Mesendoderm (in vitro differentiated cells): ENCODE data around the gene PRDM11.

Source experiments
- DNase-seq: peaks from one replicate; pipeline ENCODE4 v3.0.0; 2013
- H2AK5ac ChIP-seq: 2 replicates; pipeline ENCODE4 v1.6.1; 2013; ENCODE audit warnings: low read length, inconsistent platforms
- H2BK120ac ChIP-seq: 2 replicates; pipeline ENCODE4 v1.6.1; 2013; ENCODE audit warnings: low read depth, mild to moderate bottlenecking, low read length, moderate library complexity, mixed read lengths
- H2BK15ac ChIP-seq: replicated peaks from 2 replicates; pipeline ENCODE4 v1.6.1; 2013; ENCODE audit warnings: low read depth, mild to moderate bottlenecking, moderate library complexity
- H2BK5ac ChIP-seq: 2 replicates; pipeline ENCODE4 v1.6.1; 2013; ENCODE audit warnings: low read length, inconsistent platforms
- H3K18ac ChIP-seq: 2 replicates; pipeline ENCODE4 v1.6.1; 2013; ENCODE audit warnings: mild to moderate bottlenecking, low read length, mixed read lengths
- H3K23ac ChIP-seq: one replicate; pipeline ENCODE4 v1.6.1; 2013; ENCODE audit warnings: low read length
- H3K27ac ChIP-seq: 2 replicates; pipeline ENCODE4 v1.5.1; 2013; ENCODE audit warnings: low read depth, mild to moderate bottlenecking, inconsistent platforms, low read length, moderate library complexity
- H3K27me3 ChIP-seq: 2 replicates; pipeline ENCODE4 v1.6.1; 2013; ENCODE audit warnings: low read length, control low read depth, mild to moderate bottlenecking, inconsistent platforms; ENCODE audit not compliant: insufficient read depth, poor library complexity
- H3K36me3 ChIP-seq: 2 replicates; pipeline ENCODE4 v1.6.1; 2013; ENCODE audit warnings: low read length, inconsistent platforms; ENCODE audit not compliant: control insufficient read depth, insufficient read depth
- H3K4ac ChIP-seq: one replicate; pipeline ENCODE4 v1.6.1; 2013; ENCODE audit warnings: low read depth, mild to moderate bottlenecking, low read length, moderate library complexity
- H3K4me1 ChIP-seq: 2 replicates; pipeline ENCODE4 v1.6.1; 2013; ENCODE audit warnings: low read depth, low read length, inconsistent platforms; ENCODE audit not compliant: control insufficient read depth
- H3K4me2 ChIP-seq: 2 replicates; pipeline ENCODE4 v1.6.1; 2013; ENCODE audit warnings: low read length
- H3K4me3 ChIP-seq: 2 replicates; pipeline ENCODE4 v1.5.1; 2013; ENCODE audit warnings: mild to moderate bottlenecking, low read length
- H3K56ac ChIP-seq: one replicate; pipeline ENCODE4 v1.6.1; 2013; ENCODE audit warnings: low read length
- H3K79me1 ChIP-seq: 2 replicates; pipeline ENCODE4 v1.6.1; 2013; ENCODE audit warnings: low read length, inconsistent platforms
- H3K79me2 ChIP-seq: 2 replicates; pipeline ENCODE4 v1.6.1; 2013; ENCODE audit warnings: mild to moderate bottlenecking, low read length; ENCODE audit not compliant: control insufficient read depth, insufficient read depth
- H3K9ac ChIP-seq: 2 replicates; pipeline ENCODE4 v1.6.1; 2013; ENCODE audit warnings: low read length, inconsistent platforms
- H4K5ac ChIP-seq: one replicate; pipeline ENCODE4 v1.6.1; 2013; ENCODE audit warnings: low read length
- H4K8ac ChIP-seq: one replicate; pipeline ENCODE4 v1.6.1; 2013; ENCODE audit warnings: low read depth, mild to moderate bottlenecking, control low read depth, low read length, moderate library complexity
- WGBS: extraction: QIAGEN DNeasy Blood & Tissue Kit; methylation state at CpG from one replicate; pipeline ENCODE4 v1.1.7; 2013; ENCODE audit warnings: low lambda C conversion rate, missing lambda C conversion rate; ENCODE audit not compliant: insufficient coverage; ENCODE audit errors: extremely low coverage; 5-methylcytosine and 5-hydroxymethylcytosine counted together

Gene PRDM11

DNA sequence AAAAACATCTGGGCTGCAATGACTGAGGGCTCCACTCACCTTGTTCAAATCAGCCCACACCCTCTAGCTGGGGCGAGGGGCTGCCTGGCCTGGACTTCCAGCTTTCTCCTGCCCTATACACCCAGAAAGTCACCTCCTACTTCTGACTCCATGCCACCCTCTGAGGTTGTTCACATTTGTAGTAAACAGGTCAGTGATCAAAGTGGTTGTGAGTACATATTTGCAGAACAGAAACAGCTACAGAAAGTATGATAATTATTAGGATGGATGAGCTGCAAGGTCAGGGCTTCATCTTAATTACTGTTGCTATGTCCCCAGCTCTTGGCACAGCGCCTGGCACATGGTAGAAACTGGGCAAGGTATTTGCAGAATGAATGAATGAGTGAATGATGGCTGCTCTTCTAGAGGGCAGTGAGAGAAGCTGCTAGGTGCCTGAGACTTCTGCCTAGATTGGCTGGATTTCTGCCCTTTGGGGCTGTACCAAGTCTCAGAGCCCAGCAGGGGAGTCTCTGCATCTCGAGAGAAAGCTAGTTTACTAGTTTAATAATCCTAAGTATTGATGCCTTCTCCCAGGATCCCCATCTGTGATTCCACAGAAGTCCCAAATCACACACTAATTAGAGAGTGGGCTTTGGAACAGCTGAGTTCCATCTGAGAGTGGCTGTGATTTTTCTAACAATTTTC lies 103.7 kb downstream of the PRDM11 start:
- no CpG with 5 or more reads among the region's 3 CpGs for WGBS
- no peak overlapping the region for H4K5ac ChIP-seq
- H3K27me3 ChIP-seq, result no peaks in the 10 kb centered on the region
- H3K27ac ChIP-seq, result no peak overlapping the region
- H3K79me1 ChIP-seq, result no peaks in the 10 kb centered on the region
- no peak overlapping the region for H3K9ac ChIP-seq
- DNase-seq, result no peak
- no peaks in the 10 kb centered on the region for H3K36me3 ChIP-seq
- no peak overlapping the region for H3K56ac ChIP-seq
- H3K4me1 ChIP-seq, result no peaks in the 10 kb centered on the region
- H2BK120ac ChIP-seq, result no peak overlapping the region
- H2BK5ac ChIP-seq, result no peak overlapping the region
- no peak overlapping the region for H2BK15ac ChIP-seq
- H3K4me2 ChIP-seq, result no peak overlapping the region
- H4K8ac ChIP-seq, result no peak overlapping the region
- no peak overlapping the region for H3K23ac ChIP-seq
- no peak overlapping the region for H3K4ac ChIP-seq
- no peaks in the 10 kb centered on the region for H3K79me2 ChIP-seq
- H2AK5ac ChIP-seq, result no peak overlapping the region
- H3K18ac ChIP-seq, result no peak overlapping the region
- no peak overlapping the region for H3K4me3 ChIP-seq

DNA sequence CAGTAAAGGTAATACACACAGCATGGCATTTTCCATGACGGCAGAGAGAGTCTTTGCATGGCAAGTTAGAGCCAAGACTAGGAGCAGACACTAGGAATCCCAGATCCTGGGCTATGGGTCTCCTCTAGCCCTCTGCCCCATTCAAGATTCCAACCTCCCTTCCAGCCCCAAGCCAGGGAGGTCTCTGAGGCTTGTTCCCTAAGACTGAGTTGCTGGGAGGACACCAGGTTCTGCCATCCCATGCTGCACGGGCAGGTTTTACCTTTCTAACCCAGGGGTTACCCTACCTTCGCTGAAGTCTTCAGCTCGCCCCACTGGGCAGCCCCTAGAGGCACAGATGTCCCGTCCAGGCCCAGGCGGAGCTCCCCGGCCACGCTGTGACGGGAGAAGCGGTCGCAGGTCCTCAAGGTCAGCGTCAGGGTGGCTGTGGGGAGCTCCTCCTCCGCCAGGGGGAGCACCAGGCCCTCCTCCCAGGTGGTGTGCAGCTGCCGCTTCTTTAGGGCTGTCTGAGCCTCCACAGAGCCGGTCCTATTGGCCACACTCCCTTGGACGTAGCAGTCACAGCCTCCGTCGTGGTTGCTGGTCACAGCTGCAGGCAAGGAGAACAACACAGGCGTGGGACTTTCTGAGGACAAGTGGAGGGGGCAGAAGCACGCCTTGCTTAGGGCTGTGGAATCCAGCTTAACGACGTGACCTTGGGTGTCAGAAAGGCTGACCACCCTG lies 105.9 kb downstream of the PRDM11 start:
- no peaks in the 10 kb centered on the region for H3K79me2 ChIP-seq
- H3K4me3 ChIP-seq, result no peak overlapping the region
- H3K36me3 ChIP-seq, result no peaks in the 10 kb centered on the region
- H4K5ac ChIP-seq, result no peak overlapping the region
- H3K4ac ChIP-seq, result no peak overlapping the region
- H2BK120ac ChIP-seq, result no peak overlapping the region
- H2BK5ac ChIP-seq, result no peak overlapping the region
- H3K18ac ChIP-seq, result no peak overlapping the region
- H3K27me3 ChIP-seq, result no peaks in the 10 kb centered on the region
- H3K23ac ChIP-seq, result no peak overlapping the region
- peak; percentile 84 for DNase-seq
- no peak overlapping the region for H2AK5ac ChIP-seq
- H3K56ac ChIP-seq, result no peak overlapping the region
- no peak overlapping the region for H2BK15ac ChIP-seq
- H3K4me1 ChIP-seq, result no peaks in the 10 kb centered on the region
- H3K27ac ChIP-seq, result no peak overlapping the region
- H3K4me2 ChIP-seq, result no peak overlapping the region
- H4K8ac ChIP-seq, result no peak overlapping the region
- H3K9ac ChIP-seq, result no peak overlapping the region
- WGBS, result no CpG with 5 or more reads among the region's 22 CpGs
- no peaks in the 10 kb centered on the region for H3K79me1 ChIP-seq

DNA sequence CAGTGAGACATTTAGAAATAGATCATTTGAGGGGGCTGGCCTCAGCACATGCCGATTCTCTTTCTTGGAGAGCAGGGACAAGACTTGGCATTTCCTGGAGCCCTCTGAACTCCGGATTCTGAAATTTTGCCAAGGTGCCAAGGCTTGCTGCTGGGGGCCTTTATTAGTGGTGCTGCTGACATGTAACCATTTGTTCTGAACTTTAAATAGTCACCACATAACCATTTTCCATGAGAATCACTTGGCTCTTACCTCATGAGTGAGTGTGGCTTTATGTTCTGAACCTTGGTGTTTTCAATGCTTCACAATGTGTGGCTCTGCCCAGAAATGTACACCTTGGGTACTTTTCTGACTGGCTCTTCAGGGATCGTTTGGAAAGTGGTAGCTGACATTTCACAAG lies 106.4 kb downstream of the PRDM11 start:
- Histone ChIP-seq H4K8ac (no peak overlapping the region), H3K4me1 (no peaks in the 10 kb centered on the region), H3K79me1 (no peaks in the 10 kb centered on the region), H3K27ac (no peak overlapping the region), H2AK5ac (no peak overlapping the region), H2BK5ac (no peak overlapping the region), H3K23ac (no peak overlapping the region), H4K5ac (no peak overlapping the region), H3K79me2 (no peaks in the 10 kb centered on the region), H3K4me2 (no peak overlapping the region), H3K56ac (no peak overlapping the region), H2BK15ac (no peak overlapping the region), H3K4me3 (no peak overlapping the region), H3K4ac (no peak overlapping the region), H3K27me3 (no peaks in the 10 kb centered on the region), H3K36me3 (no peaks in the 10 kb centered on the region), H3K18ac (no peak overlapping the region), H3K9ac (no peak overlapping the region), H2BK120ac (no peak overlapping the region)
- WGBS, result no CpG with 5 or more reads among the region's 3 CpGs
- no peak for DNase-seq

DNA sequence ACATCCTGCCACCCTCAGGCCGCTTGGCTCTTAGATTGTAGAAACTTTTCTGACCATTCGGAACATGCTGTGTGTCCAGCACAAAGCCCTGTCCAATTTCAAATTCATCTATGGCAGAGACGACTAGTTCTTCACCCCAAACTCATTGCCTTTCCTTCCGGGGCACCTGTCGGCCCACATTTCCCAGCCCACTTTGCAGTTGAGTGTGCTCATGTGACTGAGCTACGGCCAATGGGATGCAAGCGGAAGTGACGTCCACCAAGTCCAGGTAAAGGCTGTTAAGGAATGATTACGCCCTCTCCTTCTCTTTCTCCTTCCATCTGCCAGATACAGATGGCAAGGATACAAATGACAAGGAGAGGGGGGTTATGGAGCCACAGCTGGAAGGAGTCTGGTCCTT lies 107.2 kb downstream of the PRDM11 start:
- H3K4ac ChIP-seq, result no peak overlapping the region
- H3K4me2 ChIP-seq, result no peak overlapping the region
- no peaks in the 10 kb centered on the region for H3K79me2 ChIP-seq
- H2BK15ac ChIP-seq, result no peak overlapping the region
- H4K8ac ChIP-seq, result no peak overlapping the region
- no peaks in the 10 kb centered on the region for H3K27me3 ChIP-seq
- no peaks in the 10 kb centered on the region for H3K4me1 ChIP-seq
- H3K79me1 ChIP-seq, result no peaks in the 10 kb centered on the region
- no peaks in the 10 kb centered on the region for H3K36me3 ChIP-seq
- no peak overlapping the region for H3K23ac ChIP-seq
- H2BK120ac ChIP-seq, result no peak overlapping the region
- no peak overlapping the region for H4K5ac ChIP-seq
- no peak overlapping the region for H2BK5ac ChIP-seq
- no peak overlapping the region for H3K56ac ChIP-seq
- no CpG with 5 or more reads among the region's 9 CpGs for WGBS
- H3K27ac ChIP-seq, result no peak overlapping the region
- no peak overlapping the region for H3K9ac ChIP-seq
- no peak overlapping the region for H3K4me3 ChIP-seq
- DNase-seq, result no peak
- H2AK5ac ChIP-seq, result no peak overlapping the region
- no peak overlapping the region for H3K18ac ChIP-seq

DNA sequence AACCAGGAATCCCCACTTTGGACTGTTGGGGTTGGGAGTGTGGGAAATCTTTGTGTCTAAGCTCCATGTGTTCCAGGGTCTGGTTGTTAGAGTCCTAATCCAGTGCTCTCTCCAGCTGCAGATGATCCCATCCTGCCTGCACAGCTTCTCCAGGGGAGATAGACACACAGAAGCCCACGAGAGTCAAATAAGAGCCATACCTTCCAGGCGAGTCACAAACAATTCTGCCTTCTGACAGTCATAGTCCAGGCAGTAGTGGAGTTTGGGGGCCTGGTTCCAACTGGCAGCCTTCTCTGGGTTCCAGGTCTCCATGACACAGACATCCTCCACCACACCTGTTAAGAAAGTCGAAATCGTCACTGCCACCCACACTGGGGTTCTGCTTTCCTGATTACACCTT lies 107.6 kb downstream of the PRDM11 start:
- H2BK5ac ChIP-seq, result no peak overlapping the region
- H3K56ac ChIP-seq, result no peak overlapping the region
- no peaks in the 10 kb centered on the region for H3K4me1 ChIP-seq
- WGBS, result no CpG with 5 or more reads among the region's 4 CpGs
- no peak overlapping the region for H3K4me2 ChIP-seq
- no peak for DNase-seq
- H3K23ac ChIP-seq, result no peak overlapping the region
- no peak overlapping the region for H3K9ac ChIP-seq
- H3K18ac ChIP-seq, result no peak overlapping the region
- no peaks in the 10 kb centered on the region for H3K79me2 ChIP-seq
- no peaks in the 10 kb centered on the region for H3K79me1 ChIP-seq
- H3K4ac ChIP-seq, result no peak overlapping the region
- H3K27me3 ChIP-seq, result no peaks in the 10 kb centered on the region
- H2BK15ac ChIP-seq, result no peak overlapping the region
- no peak overlapping the region for H2BK120ac ChIP-seq
- H3K4me3 ChIP-seq, result no peak overlapping the region
- H4K5ac ChIP-seq, result no peak overlapping the region
- H4K8ac ChIP-seq, result no peak overlapping the region
- no peaks in the 10 kb centered on the region for H3K36me3 ChIP-seq
- no peak overlapping the region for H2AK5ac ChIP-seq
- no peak overlapping the region for H3K27ac ChIP-seq
